ENCODE results near the gene CBFA2T2.
A peak's percentile ranks its signal among the peaks of the same experiment; 100 is the strongest.
"Not testable (repeated sequence)": the region's sequence is repeated elsewhere in the genome, so short reads cannot be mapped to it uniquely, and the experiment has no call there.

CBFA2T2 gene

DNA sequence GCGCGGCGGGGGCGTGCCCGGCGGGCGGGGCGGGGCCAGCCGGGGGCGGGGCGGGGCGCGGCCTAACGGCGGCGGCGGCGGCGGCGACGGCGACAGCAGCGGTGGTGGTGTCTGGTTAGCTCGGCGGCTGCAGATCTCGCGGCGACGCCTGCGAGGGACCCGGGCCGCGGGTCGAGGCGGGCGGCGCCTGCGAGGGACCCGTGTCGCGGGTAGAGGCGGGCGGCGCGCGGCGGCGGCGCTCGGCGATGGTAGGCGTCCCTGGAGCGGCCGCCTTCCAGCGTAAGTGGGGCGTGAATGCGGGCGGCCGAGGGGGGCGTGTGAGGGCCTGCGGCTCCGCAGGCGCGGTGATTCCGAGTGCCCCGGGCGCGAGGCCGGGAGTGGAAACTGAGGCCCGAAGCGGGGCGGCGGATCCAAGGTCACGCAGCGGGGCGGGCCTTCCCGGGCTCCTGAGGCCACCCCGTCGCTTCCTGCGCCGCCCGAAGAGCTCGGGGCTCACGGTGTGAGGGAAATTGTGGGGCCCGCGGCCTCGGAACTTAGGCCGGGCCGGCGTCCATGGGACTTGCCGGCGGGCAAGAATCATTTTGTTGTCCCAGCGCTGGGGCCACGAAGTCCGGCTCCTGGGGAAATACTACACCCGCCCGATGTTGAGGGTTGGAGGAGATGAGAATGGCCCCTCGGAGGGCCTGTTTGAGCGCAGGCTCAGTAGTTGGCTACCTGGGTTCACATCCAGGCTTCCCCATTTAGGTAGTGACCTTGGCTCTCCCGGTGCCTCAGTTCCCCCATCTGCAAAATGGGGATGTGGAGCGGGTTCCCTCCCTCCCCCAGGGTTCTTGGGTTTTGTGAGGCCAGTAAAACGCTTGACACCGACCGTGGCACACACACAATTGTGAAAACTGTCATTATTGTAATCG is at the start of gene CBFA2T2:
CBFA2T2 (plus strand) TSS at position 74 of the 911 bp plus-strand sequence; CDS start at position 246, 172 bp downstream.
- DNase-seq = peak in 1 of 2 experiments; percentile 38

DNA sequence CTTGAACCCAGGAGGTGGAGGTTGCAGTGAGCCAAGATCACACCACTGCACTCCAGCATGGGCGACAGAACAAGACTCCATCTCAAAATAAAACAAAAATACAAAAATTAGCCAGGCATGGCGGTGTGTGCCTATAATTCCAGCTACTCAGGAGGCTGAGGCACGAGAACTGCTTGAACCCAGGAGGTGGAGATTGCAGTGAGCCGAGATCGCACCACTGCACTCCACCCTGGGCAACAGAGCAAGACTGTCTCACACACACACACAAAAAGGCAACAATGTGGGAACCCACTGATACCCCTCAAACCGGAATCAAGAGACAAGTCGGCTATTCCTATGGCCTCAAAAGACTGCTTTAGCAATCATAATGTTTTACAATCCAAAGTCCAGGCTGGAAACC is 49.3 kb upstream of the CBFA2T2 start:
- DNase-seq = not testable (repeated sequence)

DNA sequence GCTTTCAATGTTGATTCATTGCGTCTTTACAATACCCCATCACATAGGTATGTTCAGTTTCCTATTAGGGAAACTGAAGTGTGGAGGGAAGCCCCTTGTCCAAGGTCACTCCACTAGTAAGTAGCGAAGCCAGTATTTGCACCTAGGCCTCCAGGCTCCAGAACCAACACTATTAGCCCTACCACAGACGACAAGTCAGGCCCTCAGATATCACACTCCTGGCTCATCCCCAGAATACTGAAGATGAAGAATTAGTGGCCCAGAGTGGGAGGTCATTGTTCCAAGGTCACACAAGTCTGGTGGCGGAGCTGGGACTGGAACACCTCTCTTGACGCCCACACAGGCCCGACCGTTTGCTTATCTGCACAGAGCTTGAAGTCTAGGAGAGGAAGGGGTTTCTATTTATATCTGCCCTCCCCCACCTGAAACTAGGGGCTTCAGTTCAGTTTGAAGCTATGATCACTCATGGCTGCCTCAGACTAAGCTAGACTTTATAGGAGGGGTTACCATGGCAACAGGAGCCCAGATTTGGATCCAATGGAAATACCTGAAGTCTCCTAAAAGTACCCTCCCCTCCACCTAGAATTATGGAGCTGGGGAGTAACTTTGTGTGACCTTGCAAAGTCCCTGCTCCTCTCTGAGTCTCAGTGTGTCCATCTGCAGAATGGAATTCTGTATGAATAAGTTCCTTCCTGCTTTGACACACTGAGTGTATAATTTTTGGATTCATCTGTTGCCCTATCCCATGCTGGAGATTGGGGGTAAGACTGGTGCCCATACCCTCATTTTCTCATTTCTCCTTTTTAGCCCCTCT is 48.5 kb upstream of the CBFA2T2 start:
- DNase-seq = no peak

DNA sequence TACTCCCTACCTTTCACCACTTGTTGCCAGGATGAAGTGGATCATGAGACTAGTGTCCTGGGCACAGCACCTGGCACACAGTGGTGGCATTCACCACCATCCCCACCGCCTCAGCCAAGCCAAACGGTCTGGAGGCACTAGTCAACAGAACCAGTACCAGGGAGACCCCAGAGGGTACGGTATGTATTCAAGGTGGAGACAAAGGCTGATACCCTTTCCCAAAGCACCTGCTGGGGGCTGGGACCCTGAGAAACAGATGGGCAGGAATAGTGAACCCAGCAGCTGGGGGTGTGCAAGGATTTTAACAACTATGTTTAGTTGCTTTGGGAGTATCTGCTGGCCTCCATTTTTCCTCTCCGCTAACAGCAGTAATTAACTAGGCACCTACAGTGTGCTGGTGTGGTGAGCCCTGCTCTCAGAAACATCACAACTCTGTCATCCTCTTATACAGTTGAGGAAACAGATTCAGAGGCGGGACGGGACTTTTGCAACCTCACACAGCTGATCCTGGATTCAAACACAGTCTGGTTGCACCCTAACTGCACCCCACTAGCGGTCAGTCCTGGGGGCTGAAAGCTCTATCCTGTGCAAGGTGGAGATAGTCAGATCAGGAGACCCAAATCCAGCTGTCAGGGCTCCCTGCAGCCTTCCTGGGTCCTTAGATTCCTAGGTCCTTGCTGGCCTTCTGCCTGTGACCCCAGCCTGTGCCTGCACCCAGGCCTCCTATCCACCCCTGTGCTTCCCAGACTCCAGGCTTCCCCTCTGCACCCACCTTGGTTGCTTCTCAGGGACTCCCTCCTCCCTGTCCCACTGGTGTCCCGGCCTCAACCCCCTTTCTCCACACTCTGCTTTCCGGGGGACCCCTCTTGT is 47.5 kb upstream of the CBFA2T2 start:
- DNase-seq = no peak

DNA sequence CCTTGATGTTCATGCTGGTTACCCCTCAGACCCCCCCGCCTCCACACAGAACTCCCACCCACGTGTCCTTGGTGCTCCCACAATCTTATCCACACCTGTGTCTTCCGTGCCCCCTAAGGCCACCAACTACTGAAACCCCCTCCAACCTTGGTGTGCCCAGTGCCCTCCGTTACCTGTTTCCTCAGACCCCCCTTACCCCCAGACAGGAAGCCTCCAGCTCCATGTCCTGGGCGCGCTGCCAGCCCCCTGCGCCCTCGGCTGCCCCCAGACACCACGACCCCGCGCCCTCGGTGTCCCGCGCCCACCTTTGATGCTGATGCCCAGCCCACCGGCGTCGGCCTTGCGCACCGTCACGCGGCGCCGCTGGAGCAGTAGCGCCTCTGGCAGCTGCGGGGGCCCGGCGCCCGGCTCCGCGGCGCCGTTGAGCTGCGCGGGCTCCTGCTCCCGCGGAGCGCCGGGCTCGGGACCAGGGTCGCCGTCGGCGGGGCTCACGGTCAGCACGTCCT is 46.8 kb upstream of the CBFA2T2 start:
- no peak for DNase-seq

DNA sequence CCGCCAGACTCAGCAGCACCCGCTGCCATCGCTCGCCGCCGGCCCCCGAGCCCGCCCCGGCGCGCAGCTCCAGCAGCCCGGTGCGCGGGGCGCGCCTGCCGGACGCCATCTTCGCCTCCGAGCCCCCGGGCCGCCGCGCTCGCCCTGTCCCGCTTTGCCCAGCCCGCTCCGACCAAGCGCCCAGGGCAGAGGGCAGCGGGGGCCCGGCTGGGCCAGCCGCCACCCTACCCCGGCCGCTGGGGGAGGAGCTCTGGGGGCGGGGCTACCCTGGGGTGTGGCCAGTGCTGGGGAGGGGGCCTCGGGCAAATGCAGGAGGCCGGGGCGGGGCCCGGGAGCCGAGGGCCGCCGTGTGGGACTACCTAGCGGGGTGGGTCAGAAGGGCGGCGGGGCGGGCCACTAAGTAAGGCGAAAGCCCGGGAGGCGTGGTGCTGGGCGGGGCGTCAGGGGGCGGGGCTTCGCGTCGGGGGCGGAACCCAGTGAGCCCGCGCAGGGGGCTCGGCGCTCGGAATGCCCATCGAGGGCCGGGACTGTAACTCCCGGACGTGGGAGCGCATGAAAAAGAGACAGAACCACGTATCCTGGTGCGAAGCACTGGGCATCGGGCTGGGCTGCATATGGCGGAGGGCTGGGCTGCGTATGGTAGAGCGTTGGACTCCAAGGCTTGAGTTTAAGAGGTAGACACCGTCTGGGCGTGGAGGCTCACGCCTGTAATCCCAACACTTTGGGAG is 46.2 kb upstream of the CBFA2T2 start, which contains the start of gene SNTA1:
SNTA1 (minus strand) TSS at position 252 of the 728 bp plus-strand sequence; CDS start at position 109, 143 bp downstream.
- DNase-seq = peak; percentile 75 to 82

DNA sequence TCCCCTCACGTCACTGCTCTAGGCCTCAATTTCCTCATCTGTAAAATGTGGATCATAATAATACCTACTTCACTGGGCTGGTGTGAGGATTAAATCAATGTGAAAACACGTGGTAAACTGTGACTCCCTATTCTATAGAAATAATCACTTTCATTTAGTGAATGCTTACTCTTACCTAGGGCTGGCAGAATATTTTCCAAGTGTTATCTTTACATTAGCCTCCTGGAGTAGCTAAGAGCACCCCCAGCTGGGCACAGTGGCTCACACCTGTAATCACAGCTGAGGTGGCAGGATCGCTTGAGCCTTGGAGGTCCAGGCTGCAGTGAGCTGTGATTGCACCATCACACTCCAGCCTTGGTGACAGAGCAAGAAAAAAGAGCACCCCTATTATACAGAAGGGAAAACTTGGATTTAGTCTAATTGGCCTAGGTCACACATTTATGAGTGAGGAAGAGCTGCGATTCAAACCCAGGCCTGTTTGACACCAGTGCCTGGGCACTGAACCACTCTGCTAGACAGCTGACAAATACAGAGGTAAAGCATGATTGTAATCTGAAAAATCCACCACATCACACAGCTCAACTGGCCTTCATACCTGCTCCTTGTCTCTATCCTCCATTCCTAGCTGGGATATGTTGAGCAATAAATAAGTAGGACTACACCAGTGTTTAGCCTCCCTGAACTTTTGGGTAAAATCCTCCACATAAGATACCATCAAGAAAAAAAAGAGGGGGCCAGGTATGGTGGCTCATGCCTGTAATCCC is 44.9 kb upstream of the CBFA2T2 start:
- DNase-seq = peak in 1 of 2 experiments; percentile 37

DNA sequence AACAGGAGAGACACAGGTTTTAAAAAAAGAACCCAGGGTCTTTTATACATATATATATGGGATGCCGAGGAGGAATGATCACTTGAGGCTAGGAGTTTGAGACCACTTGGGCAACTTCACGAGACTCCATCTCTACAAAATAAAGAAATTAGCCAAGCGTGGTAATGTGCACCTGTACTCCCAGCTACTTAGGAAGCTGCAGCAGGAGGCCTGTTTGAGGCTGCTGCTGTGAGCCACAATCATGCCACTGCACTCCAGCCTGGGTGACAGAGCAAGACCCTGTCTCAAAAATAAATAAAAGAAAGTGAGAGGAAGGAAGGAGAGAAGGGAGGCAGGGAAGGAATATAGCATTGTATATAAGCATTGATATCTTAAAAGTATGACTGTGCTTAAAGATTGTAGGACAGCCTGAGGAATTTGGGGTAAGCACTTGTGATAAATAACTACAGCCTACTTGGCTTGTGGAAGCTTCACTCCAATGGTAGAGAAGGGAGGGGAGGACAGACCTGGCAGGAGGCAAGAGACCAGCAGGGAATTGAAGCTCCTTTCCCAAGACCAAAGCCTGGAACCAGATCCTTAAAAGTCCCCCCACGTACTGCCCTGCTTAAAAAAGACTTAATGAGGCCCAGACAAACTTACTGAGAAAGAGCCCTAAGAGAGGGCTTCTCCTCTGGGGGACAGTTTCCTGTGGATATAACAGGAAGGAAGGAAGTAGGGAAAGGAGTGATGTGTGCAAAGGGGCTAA is 43.8 kb upstream of the CBFA2T2 start:
- no peak for DNase-seq

DNA sequence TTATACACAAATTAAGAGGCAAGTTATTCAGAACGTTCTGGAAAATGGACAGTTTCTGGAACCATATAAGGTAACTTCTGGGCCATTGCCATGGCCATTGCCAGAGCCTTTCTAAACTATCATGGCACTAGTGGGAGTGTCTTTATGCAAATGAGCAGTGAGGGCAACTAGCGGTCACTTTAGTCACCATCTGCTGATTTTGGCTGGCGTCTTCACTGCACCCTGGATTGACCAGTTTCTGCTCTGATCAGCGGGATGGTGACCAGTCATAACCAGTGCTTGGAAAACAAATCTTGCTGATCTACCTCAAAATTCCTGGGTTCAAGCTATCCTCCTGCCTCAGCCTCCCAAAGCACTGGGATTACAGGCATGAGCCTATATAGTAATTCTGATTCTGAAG is 39.0 kb upstream of the CBFA2T2 start:
- peak in 1 of 2 experiments; percentile 38 for DNase-seq

DNA sequence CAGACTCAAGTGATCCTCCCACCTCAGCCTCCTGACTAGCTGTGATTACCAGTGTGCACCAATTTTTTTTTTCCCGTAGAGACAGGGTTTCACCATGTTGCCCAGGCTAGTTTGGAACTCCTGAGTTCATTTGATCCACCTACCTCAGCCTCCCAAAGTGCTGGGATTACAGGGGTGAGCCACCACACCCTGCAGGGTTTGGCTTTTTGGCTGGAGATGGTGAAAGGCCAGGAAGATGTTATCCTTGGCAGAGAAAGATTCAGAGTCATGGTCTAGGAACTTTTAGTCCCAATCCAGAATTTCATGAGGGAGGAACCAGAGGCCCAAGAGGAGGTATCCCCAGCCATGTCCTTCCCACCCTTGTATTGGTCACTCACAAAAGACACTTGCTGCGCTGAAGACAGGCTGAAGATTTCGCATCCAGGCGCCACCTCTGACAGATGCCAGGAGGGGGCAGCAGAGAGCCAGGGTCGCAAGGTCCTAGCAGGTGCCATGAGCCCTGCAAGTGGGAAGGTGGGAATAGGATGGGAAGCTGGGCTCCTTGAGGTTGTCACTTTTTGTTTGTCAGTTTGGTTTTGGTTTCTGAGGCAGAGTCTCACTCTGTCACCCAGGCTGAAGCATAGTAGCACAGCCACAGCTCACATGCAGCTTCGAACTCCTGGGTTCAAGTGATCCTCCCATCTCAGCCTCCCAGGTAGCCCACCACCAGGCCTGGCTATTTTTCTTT is 32.8 kb upstream of the CBFA2T2 start:
- DNase-seq = peak; percentile 53 to 66

DNA sequence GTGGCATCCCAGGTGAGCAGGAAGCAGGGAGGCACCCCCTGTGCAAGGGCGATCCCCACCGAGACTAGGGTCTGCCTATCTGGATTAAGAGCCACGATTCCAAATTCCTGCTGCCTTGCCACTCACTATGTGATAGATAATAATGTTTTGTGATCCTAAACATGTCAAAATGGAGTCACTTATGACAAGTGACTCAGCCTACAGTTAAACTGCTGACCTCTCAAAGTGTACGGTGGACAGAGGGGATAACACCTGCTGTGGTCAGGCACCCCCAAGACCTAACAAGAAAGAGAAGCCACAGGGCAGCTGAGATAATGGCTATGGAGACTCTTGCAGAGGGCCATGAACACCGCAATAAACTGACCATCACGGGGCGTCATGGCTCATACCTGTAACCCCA is 30.3 kb upstream of the CBFA2T2 start:
- no peak for DNase-seq

DNA sequence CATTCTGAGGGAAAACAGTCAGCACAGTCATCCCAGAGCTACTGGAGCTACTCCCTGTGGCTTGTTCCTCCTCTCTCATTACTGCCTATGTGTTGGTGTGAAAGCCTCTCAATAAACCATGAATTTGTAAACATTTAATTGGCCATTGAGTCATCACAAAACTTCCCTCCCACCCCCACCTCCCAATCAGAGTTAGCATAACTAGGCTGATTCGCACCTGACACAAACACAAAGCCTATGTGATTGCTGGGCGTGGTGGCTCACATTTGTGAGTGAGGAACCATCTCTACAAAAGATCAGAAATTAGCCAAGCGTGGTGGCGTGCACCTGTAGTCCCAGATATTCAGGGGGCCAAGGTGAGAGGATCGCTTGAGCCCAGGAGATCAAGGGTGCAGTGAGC is 29.2 kb upstream of the CBFA2T2 start:
- no peak for DNase-seq

DNA sequence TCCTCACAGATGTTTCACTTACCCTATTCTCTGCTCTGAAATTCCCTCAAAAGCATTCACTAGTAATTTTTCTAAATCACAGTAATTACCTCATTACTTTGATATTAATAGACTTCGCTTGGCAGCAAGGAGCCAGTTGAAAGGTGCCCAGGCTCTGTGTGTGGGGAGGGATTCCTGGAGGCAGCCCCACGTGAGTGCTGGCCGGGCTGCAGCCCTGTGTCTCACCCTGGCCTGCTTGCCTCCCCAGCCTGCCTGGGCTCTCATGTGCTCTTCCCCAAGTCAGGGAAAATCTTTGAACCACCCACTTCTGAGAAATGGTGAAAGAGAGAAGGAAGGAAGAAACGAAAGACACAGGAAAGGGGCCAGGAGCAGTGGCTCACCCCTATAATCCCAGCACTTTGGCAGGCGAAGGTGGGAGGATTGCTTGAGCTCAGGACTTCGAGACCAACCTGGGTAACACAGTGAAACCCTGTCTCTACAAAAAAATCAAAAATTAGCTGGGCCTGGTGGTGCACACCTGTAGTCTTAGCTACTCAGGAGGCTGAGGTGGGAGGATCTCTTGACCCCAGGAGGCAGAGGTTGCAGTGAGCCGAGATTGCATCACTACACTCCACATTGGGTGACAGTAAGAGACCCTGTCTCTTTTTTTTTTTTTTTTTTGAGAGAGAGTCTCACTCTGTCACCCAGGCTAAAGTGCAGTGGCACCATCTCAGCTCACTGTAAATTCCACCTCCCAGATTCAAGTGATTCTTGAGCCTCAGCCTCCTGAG is 26.4 kb upstream of the CBFA2T2 start:
- no peak for DNase-seq

DNA sequence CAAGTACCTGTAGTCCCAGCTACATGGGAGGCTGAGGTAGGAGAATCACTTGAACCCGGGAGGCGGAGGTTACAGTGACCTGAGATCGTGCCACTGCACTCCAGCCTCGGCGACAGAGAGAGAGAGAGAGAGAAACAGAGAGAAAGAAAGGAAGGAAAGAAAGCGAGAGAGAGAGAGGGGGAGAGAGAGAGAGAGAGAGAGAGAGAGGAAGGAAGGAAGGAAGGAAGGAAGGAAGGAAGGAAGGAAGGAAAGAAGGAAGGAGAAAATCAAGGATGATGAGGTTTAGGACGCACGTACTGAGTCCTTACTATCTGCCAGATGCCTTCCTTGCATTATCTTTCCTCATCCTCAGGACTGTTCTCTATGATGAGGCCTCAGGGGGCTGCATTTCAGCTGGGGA is 25.1 kb upstream of the CBFA2T2 start:
- DNase-seq = not testable (repeated sequence)

DNA sequence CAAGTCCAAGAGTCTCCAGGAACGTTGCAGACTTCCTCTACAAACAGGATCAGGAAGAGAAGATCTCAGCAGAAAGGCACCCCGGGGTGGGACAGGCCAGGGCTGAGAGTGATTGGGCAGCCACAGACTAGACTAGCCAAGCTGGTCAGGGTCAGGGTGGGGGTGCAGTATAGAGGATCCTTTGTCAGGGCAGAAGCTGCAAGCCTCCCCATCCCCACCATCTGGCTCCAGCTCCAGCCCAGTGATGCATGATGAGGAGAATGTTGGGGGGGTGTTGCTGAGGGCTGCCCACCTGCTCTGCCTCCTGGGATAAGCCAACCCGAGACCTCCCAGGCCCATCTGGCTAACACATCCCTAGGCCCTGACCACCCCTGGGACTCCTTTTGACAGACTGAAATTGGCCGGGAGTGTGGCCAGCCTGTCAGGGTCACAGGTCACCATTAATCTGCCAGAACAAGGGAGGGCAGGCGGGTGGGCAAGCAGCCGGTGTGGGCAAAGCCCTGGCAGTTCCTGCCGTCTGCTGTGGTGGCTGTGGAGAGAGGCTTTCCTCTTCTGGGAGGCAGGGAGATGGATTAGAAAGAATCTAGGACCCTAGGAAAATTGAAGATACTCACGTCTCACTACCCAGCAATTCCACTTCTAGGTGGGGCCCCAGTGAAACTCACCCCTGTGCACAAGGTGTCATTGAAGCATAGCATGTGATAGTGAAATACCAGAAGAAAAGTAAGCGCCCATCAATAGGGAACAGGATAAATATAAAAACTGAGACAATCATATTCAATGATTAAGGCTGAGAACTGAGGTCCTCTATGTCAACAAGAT is 24.2 kb upstream of the CBFA2T2 start:
- DNase-seq = no peak

DNA sequence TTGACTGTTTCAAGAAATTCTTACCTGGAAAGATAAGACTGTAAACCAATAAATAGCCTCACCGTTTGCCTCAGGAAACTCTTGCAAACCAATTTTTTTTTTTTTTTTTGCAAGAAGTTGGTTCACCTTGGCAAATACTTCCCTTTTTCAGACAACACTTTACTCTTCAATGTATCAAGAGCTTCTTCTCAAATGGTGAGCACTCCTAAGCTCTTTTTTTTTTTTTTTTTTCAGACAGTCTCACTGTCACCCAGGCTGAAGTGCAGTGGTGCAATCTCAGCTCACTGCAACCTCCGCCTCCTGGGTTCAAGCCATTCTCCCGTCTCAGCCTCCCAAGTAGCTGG is 23.6 kb upstream of the CBFA2T2 start:
- no peak for DNase-seq

DNA sequence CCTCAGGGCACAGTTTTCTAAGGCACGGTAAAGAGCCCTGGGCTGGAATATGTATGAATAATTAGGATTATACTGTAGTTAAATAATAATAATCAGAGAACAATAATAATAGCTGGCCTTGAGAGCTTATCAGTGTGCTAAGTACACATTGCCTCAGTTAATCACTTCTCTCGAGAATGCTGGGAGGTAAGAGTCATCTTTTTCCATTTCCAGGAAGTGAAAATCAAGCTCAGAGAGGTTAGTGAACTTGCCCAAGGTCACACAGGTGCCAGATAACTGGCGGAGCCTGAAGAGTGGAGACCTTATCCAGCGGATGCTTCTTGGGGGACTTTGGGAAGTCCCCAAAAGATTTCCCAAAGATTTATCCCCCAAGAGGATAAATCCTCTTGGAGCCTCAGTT is 19.4 kb upstream of the CBFA2T2 start:
- DNase-seq = no peak

DNA sequence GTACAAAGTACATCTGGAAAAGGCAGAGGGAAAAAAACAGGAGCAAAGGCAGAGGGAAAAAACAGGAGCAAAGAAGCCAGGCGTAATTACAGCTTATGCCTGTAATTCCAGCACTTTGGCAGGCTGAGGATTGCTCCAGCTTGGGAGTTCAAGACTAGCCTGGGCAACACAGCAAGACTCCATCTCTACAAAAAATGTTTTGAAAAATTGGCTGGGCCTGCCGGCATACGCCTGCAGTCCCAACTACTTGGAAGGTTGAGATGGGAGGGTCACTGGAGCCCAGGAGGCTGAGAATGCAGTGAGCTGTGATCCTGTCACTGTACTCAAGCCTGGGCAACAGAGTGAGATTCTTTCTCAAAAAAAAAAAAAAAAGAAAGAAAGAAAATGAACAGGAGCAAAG is 19.0 kb upstream of the CBFA2T2 start:
- no peak for DNase-seq
